HG02678 (cell line): ENCODE data around the gene PDE4D.

Source experiments
- ATAC-seq: cut with Tn5 transposase; IDR thresholded peaks from one replicate; pipeline ENCODE4 v1.9.1; 2021; ENCODE audit warnings: mild to moderate bottlenecking, moderate library complexity; ENCODE audit not compliant: unreplicated experiment

The PDE4D gene

DNA sequence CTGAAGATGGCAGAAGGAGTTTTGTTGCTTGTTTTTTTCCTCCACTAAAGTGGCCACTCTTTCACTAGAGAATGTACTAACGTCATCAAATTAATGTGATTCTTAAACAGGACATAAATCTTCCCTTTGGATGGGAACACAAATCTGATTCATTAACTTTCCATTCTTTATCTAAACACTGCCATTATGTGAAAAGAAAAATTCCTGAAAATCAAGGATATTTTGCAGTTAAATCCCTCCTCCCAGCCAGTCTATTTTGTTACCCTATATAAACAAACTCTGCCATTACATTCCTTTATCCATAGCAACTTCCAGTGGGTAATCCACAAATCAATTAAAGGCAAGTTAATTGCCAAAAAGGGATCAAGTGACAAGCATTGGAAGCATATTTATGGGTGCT lies 546.5 kb downstream of the PDE4D start:
- ATAC-seq: no peak

DNA sequence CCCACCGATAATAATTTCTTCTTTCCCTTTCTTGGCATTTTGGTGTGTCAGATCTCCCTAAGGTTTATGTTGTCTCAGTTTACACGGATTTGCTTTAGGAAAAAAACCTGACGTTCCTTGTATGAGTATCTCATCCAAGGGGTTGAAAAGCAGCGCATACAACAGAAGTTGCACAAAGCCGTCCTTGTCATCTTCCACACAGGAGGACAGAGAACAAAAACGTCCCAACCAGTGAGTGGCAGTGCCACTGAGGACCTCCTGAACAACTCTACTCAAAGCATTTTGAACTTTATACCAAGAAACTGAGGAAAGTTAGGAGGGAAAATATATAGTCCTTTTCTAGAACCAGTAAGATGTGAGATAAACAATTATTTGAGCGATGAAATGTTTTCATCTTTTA lies 547.0 kb downstream of the PDE4D start:
- ATAC-seq: no peak

- no peak for ATAC-seq
Measured at GRCh38 chr5:59342181-59342580, 551.3 kb downstream of the PDE4D start.

GRCh38 chr5:59341760-59342159 lies 551.8 kb downstream of the PDE4D start:
- no peak for ATAC-seq

- ATAC-seq: no peak
Measured at GRCh38 chr5:59341155-59341554, 552.4 kb downstream of the PDE4D start.

DNA sequence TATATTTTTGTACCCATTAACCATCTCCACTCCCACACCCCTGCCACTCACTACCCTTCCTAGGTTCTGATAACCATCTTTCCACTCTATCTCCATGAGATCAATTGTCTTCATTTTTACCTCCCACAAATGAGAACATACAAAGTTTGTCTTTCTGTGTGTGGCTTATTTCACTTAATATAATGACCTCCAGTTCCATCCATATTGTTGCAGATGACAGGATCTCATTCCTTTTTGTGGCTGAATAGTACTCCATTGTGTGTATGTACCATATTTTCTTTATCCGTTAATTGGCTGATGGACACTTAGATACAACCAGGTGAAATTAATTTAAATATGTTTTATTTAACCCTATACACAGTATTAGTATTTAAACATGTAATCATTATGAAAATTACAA lies 552.9 kb downstream of the PDE4D start:
- no peak for ATAC-seq

DNA sequence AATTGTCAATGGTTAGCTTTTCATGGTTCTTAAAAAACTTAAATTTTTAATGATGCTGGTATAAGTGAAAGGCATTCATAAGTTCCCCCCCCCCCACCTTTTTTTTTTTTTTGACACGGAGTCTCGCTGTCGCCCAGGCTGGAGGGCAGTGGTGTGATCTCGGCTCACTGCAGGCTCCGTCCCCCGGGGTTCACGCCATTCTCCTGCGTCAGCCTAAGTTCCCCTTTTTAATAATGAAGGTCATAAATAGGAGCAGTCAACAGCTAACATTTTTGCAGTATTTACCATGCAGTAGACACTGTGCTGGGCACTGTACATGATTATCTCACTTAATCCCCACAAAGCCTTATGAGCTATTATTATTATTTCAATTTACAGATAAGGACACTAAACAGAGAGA lies 556.3 kb downstream of the PDE4D start:
- no peak for ATAC-seq

DNA sequence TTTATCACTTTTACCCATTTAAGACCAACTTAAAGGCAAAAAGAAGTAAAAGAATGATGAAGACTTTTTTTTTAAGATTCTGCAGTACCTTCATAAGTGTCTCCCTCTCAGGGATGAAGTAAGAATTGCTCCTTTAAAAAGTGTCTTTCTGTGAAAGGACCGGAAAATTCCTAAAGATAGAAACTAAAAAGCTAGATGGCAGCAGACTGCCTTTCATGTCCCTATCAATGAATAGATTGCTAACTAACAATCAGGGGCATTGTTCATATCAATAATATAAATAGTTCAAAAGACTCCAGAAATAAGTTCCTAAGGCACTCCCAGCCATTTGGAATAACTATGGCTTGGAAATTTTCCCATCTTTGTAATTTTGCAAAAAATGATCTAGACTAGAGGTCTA lies 558.0 kb downstream of the PDE4D start:
- ATAC-seq: no peak

GRCh38 chr5:59333416-59333815 lies 560.1 kb downstream of the PDE4D start:
- no peak for ATAC-seq

DNA sequence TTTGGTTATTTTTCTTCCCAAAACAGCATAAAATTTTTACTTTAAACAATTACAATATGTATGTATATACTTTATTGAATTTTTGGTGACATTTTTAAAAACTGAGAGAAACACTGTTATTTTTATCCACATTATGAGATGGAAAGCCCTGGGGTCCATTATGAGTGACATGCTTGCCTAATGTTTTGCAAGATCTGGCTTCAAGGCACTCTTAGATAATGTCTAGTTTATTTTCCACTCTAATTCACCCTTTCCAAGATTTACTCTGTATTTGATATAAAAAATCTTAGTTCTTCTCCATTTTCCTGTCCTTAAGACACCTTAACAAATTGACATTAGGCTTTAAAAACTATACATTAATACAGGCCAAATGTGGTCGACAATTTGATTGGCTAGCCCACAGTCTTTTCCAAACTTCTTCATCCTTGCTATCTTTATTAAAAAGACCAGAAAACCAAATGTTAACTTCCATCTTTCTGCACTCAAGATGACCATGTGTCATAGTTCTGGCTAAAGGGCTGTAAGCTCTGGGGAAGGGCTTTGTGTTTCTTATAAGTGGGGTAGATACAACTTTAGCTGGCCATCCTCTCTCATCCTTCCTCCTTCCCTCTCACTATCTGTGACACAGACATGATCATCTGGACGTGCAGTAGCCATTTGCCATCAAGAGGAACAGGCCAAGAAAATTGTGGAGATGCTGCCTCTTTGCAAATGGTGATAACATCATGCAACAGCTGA lies 561.1 kb downstream of the PDE4D start:
- ATAC-seq: no peak

DNA sequence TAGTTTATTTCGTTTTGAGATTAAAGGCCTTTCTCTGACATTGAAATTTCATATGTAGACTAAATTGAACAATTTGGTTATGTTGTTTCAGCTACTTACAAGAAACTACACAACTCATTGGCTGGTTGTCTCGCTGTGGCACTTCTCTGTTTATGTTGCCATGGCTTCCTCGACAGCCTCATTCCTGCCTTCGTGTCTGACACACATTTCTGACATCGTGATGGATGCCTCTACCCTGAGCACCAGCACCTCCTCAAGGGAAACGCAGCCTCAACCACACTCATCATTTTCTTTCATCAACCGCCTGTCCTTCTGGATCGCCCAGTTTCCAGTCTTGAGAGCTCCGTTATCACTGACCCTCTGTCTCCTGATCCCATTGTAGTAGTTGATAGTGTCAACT lies 562.8 kb downstream of the PDE4D start:
- no peak for ATAC-seq

GRCh38 chr5:59328709-59329296 lies 564.7 kb downstream of the PDE4D start:
- no peak for ATAC-seq

GRCh38 chr5:59327191-59327980 lies 566.1 kb downstream of the PDE4D start:
- ATAC-seq: no peak

DNA sequence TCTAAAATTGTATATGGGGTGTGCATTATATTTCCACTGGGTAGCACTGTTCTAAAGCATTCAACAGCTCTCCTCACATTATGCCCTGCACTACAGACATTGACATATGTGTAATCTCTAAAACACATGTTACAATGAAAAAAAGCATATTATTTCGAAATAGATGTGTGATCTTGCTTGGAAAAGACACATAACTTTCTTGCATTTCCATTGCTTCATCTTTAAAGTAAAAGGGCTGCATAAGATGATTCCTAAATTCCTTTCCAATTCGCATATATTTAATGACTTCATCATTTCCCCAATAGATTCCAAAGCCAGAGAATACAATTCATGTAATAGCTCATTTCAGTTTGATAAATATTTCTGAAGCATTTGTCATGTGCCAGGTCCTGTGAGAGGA lies 566.9 kb downstream of the PDE4D start:
- no peak for ATAC-seq

GRCh38 chr5:59325070-59325469 lies 568.5 kb downstream of the PDE4D start:
- no peak for ATAC-seq

- ATAC-seq: no peak
Measured at GRCh38 chr5:59322894-59323293, 570.6 kb downstream of the PDE4D start.

GRCh38 chr5:59322058-59322457 lies 571.5 kb downstream of the PDE4D start:
- no peak for ATAC-seq

GRCh38 chr5:59321642-59322041 lies 571.9 kb downstream of the PDE4D start:
- no peak for ATAC-seq

DNA sequence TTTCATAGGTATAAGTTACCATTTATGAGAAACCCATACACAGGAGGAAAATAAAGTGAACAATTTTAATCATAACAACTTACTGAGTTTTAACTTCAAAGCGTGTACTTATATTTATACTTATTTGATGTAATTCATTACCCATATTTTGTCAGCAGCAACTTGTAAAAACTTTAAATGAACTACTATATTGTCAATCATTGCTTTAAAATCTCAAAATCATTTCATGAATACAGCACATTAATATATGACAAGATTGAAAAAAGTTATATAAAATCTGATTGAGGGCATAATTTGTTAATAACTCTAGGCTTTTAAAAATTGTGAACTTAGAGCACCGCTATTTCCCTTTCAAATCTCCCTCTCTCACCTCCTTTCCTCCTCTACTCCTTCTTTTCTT lies 573.1 kb downstream of the PDE4D start:
- ATAC-seq: no peak

DNA sequence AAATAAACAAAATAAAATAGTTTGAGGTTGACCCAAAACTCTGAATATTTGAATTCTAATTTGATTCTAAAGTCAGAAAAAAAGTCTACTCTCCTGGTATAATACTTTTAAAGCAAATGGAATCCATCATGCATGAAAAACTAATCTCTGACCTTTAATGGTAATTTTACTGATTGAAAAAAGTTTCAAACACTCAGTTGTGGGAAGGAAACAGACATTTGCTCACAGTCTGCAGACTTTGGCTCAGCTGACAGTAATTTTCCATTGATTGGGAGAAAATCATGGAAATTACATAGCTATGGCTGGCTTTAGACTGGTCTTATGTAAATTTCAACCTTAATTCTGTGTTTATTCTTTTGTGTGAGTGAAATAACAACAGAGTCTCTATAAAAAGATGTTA lies 574.3 kb downstream of the PDE4D start:
- no peak for ATAC-seq

DNA sequence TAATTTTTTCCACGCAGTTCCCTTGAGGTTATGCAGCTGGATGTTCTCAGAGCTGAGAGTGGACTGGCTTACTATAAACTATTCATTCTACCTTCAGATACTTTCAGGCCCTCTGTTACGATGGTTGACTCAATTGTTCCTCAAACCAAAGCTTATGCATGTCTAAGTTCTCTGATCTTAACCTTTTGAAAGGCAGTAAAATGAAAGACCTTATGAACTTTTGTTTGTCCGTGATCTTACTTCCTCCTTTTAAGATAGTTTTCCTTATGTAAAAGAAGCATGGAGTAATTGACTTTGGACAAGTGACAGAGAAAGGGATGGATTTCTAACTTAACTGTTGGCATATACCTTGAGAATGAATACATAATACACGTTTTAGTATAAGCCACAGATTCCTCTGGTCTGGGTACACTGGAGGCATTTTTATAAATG lies 575.7 kb downstream of the PDE4D start:
- no peak for ATAC-seq
